Activated CD8-positive, alpha-beta memory T cell treated with anti-CD3 and anti-CD28 coated beads for 4 hours (primary cell): Measurements from ENCODE around the gene TLE6.
"Not testable (repeated sequence)": the region's sequence is repeated elsewhere in the genome, so short reads cannot be mapped to it uniquely, and the experiment has no call there.

Experiments
- DNase-seq, 2 donors: peaks; one replicate each; pipeline ENCODE4 v3.0.0-alpha.2; 2020; ENCODE audit warnings: low read depth in 2 of 2

TLE6 gene

DNA sequence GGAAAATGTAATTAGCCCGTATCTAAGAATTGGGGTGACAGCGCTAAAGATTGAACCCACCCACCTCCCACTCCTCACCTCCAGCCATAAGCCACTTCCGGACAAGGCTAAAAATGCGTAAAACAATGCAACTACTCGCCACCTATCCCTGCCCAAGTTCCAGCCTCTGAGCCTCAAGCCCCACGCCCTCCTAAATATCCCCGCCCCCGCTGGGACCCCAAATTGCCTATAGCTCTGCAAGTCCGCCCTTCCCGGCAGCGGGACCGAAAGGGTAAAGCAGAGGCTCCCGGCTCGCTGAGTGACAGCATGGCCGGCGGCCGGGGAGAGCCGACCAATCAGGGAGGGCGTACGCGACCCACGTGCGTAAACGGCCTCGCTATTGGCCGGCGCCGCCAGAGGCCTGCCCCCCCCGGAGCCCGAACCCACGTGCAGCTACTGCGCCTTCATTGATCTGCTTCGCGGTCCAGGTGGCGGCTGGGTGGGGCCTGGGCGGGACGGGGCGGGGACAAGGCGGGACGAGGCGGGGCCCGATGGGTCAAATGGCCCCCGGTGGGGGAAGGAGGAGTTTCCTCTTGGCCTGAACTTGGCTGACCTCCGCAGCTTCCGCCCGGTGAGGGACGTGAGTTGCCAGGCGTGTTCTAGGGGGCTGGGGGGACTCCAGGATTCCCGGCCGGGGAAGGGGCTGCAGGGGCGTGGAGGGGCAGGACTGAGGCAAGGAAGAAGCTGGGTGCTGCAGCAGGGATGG, at the start of gene TLE6:
Gene TLE6 (plus strand): TSS at position 564 of the 745 bp plus-strand sequence. CDS start 670 bp downstream, outside the sequence.
- peak; percentile 82 to 89 for DNase-seq

DNA sequence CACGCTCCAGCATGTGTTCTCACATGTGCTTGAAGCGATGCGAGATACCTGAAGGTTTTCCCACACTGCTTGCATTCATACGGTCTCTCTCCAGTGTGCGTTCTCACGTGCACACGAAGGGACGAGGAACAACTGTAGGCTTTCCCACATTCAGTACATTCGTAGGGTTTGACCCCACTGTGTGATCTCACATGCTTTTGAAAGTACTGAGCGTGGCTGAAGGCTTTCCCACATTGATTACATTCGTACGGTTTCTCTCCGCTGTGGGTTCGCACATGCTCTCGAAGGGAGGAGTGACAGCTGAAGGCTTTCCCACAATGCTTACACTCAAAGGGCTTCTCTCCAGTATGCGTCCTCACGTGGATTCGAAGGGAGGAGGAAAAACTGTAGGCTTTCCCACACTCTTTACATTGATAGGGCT, 43.9 kb upstream of the TLE6 start:
- no peak for DNase-seq

DNA sequence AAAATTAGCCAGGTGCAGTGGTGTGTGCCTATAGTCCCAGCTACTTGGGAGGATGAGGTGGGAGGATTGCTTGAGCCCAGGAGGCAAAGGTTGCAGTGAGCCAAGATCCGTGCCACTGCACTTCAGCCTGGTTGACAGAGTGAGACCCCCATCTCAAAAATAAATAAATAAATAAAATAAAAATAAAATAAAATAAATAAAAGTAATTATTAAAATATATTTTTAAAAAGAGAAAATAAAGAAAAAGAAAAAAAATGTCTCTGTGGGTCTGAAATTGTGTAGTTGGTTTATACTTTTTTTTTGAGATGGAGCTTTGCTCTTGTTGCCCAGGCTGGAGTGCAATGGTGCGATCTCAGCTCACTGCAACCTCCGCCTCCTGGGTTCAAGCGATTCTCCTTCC, 41.5 kb upstream of the TLE6 start:
- DNase-seq = not testable (repeated sequence)

DNA sequence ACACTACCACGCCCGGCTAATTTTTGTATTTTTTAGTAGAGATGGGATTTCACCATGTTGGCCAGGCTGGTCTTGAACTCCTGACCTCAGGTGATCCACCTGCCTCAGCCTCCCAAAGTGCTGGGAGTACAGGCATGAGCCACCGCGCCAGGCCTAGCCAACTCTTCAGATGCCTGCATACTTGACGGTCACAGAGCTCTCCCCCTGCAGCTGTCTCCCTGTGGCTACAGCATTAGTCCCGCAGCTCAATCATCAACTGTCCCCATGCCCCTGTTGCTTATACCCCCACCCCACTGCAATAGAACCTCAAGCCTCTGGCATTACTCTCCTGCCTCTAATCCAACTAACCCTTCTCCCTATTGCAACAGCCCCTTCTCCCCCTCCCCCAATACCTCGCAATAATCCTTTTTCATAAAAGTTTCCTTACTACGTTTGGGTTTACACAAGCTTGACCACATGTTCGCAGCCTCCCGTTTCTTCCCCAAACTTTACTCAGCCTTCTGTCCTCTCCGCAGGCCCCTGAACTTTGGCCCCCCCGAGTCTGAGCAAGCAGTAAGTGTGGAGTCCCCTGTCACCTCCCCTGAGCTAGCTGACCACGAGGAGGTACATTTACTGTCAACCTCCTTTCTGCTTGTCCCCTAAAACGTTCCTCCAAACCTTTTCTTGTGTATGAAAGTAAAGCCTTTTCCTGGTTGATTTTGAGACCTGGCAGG, 34.3 kb upstream of the TLE6 start:
- no peak for DNase-seq

DNA sequence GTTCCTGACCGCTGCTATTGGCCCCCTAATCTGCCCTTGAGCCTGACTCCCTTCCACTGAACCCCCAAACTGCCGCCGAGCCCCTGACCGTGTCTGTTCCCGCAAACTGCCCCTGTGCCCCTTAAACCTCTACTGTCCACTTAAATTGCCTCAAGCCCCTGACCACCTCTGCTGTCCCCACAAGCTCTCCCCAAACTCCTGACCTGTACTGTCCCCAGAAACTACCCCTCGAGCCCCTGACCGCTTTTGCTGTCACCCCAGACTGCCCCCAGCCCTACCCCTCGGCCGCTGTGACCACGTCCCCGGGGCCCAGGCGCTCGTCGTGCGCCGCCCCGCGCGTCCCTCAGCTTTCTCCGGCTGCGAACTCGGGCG, 33.0 kb upstream of the TLE6 start:
- DNase-seq = no peak

DNA sequence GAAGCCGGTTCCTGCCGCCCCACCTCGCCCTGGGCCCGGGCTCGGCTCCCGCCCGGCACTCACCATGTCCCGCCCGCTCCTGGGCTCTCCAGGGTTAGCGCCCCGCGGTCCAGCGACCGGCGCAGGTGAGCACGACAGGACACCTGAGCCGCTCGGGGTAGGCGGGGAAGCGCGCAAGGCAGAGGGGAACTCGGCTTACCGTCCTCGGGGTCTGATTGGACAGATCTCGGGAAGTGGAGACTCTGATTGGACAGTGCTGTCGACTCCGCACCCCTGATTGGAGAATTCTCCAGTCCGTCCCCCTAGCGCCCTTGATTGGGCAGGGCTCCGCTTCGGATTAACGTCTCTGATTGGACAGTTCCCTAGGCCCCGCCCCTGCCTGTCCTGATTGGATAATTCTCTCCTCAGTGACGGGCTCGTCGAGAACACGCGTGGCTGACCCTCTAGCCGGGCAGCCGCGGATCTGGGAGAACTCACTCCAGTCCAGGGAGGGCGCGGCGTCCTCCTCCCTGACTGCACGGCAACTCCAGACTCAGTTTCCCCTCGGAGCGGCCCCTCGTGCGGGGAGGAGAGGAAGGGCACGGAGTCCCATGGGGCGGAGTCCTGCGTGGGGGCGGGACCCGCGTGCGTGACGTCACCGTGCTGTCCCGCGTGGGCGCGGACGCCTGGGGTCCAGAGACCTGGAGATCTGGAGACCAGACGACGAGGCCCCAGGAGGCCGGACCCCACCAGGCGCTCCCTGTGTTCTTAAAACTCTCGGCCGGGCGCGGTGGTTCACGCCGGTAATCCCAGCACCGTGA, 32.4 kb upstream of the TLE6 start, which contains the start of gene ZNF77:
Gene ZNF77 (minus strand): TSS at position 197 of the 800 bp plus-strand sequence. CDS start 131 bp downstream, at position 66.
- peak; percentile 97 to 99 for DNase-seq

DNA sequence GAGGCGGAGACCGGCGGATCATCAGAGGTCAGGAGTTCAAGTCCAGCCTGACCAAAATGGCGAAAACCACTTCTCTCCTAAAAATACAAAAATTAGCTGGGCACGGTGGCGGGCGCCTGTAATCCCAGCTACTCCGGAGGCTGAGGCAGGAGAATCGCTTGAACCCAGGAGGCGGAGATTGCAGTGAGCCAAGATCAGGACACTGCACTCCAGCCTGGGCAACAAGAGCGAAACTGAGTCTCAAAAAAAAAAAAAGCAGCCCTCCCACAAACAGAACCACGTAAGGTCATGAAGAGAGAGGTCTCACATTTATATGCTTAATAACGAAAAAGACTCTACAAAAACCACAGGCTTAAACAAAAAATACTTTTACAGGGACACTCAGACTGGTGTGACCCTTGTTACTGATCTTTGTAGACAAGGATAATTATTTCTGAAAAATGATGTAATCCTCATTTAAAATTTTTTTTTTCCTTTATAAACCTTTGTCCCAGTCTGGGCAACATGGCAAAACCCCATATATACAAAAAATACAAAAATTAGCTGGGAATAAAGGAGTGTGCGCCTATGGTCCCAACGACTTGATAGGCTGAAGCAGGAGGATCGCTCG, 31.7 kb upstream of the TLE6 start:
- no peak for DNase-seq

DNA sequence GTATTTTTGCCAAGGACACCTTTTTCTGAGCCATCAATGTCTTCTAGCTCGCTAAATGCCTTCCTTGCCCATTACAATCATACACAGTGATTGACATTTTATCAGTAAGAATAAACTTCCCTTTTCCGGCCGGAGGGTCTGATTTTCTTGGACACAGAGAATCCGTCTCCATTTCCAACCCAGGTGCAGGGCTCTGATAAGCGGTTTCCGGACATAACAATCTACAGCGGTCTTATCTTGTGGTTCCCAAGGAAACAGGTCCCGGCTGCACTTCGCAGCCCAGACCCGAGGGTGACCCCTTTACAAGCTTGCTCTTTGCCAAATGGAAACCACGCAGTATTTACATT, 27.5 kb upstream of the TLE6 start:
- DNase-seq = no peak

DNA sequence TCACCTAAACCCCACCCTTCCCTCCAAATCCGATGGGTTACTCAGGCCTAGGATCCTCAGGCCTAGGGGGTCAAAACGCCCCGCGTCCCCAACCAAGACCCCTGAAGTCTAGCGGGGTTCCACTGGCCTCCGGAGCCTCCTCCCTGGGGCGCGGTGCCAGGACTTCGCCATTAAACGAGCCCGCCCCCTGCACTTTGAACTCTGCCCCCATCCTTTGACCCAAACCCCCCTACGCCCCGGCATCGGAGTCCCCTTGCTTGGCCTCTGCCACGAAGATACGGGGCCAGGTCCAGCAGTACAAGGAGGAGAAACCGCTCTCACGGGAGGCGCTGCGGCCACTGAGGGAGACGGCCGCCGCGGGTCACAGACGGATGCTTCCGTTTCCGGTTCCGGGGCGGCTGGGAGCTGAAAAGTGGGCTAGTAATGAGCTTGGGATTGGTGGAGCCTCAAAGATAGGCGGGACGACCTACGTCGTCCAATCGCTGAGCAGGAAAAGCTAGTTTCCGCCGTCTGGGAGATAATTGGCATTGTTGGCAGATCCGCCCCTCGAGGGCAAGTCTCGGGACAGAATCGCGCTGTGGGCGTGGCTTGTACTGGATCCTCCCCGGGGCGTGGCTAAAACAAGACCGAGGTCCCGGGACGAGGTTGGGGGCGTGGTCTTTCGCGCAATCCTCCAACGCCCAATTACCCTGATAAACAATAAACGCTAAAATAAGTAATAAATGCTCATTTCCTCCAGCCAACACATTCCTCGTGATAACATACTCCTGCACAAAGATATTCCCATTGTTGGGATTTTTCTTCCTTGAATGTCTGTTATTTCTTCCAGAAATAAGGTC, 26.9 kb upstream of the TLE6 start:
- DNase-seq = peak; percentile 100

DNA sequence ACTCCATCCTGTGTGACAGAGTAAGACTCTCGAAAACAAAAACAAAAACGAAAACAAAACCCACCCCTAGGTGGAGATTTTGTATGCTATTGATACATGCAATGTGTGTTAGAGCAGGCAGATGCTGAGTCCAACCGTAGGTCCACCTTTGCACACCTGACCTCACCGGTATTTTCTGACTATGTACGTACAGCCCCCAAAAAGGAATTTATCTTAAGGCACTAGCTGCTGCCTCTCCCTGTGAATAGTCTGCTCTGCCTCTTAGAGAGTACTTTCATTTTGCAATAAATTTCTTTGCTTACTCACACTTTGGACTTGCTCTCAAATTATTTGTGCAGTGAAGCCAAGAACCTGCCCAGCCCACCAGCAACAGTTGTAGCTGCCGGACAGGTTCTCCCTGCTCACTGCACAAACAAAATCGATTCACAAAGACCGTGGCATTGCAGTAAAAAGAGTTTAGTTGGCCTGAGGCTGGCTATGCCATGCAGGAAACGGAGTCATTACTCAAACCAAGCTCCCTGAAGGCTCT, 24.3 kb upstream of the TLE6 start:
- DNase-seq = no peak

DNA sequence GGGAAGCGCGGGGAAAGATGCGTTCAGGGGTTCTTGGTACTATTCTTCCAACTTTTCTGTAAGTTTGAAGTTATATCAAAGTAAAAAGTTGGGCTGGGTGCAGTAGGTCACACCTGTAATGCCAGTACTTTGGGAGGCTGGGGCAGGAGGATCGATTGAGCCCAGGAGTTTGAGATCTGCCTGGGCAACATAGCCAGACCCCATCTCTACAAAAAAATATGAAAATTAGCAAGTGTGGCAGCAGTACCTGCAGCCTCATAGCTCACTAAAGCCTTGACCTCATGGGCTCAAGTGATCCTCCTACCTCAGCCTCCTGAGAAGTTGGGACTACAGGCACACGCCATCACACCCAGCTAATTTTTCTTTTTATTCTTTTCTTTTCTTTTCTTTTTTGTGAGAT, 20.2 kb upstream of the TLE6 start:
- no peak for DNase-seq

DNA sequence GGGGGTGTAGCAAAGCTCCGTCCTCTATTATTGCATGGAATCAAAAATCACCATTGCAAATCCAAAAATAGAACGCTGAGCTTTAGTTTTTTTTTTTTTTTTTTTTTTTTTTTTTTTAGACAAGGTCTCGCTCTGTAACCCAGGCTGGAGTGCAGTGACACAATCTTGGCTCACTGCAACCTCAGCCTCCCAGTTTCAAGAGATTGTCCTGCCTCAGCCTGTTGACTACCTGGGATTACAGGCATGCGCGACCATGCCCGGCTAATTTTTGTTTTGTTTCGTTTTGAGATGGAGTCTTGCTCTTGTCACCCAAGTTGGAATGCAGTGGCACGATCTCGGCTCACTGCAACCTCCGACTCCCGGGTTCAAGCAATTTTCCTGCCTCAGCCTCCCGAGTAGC, 17.2 kb upstream of the TLE6 start:
- no peak for DNase-seq

DNA sequence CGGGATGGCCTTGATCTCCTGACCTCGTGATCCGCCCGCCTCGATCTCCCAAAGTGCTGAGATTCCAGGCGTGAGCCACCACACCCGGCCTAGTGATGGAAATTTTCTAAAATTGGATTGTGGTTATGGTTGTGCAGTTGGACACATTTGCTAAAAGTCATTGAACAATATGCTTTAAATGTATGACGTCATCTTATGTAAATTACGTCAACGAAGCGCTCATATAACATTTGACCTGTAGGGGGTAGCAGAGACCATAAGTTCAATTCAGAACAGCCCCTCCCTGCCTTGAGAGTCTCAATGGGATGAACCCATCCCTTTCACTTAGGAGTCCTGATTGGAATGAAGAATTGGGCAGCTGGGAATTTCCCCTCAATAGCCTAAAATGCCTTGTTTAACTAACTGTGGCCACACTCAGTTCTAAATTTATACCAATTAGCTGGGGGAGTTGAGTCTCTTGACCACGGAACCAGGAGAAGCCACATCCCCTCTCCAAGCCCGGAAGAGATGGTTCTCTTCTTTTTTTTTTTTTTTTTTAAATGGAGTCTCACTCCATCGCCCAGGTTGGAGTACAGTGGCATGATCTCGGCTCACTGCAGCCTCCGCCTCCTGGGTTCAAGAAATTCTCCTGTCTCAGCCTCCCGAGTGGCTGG, 15.2 kb upstream of the TLE6 start:
- peak in 1 of 2 donors; percentile 11 for DNase-seq

DNA sequence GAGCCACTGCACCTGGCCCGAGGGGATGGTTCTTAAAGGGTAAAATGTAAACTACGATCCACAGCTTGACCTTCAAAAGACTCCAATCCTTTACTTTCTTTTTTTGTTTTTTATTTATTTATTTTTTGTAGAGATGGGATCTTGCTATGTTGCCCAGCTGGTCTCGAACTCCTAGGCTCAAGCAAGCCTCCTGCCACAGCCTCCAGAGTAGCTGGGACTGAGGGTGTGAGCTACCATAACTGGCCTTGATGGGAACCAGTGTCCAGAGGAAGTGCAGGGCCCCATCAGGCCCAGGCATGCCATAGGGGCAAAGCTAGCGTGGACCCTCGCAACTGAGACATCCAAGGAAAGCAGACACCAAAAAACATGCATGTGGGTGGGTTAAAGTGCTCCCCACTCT, 14.2 kb upstream of the TLE6 start:
- DNase-seq = no peak

DNA sequence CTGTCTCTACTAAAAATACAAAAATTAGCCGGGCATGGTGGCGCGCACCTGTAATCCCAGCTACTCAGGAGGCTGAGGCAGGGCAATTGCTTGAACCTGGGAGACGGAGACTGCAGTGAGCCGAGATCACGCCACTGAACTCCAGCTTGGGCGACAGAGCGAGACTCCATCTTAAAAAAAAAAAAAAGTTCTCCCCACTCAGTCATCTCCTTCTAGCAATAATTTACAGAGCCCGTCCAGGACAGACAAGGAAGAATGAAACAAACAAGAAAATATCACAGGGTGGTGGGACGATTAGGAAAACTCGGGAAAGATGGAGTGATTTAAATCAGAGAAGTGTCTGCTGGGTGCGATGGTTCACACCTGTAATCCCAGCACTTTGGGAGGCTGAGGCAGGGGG, 13.7 kb upstream of the TLE6 start:
- DNase-seq = not testable (repeated sequence)

DNA sequence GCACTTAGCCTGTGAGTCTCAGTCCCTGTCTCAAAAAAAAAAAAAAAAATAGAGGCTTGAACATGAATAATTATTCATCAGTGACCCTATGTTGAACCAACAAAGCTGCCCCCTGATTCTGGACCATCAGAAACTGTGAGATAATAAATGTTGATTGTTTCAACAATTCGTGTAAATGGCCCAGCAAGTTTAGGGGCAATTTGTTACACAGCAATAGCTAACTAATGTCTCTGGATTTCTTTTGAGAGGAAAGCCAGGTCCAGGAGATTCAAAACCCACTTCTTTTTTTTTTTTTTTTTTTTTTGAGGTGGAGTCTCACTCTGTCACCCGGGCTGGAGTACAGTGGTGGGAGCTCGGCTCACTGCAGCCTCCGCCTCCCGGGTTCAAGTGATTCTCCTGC, 12.5 kb upstream of the TLE6 start:
- DNase-seq = no peak

DNA sequence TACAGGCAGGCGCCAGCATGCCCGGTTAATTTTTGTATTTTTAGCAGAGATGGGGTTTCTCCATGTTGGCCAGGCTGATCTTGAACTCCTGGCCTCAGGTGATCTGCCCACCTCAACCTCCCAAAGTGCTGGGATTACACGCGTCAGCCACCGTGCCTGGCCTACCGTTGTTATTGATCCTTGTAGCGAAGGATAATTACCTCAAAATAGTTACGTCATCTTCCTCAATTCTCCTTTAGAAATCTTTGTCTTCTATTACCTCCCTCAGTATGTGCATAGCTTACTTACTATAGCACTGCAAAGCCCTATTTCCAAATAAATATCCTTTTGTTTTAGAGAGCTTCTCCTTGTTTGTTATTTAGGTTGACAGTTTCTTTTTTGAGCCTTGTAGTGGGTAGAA, 9.4 kb upstream of the TLE6 start:
- no peak for DNase-seq

DNA sequence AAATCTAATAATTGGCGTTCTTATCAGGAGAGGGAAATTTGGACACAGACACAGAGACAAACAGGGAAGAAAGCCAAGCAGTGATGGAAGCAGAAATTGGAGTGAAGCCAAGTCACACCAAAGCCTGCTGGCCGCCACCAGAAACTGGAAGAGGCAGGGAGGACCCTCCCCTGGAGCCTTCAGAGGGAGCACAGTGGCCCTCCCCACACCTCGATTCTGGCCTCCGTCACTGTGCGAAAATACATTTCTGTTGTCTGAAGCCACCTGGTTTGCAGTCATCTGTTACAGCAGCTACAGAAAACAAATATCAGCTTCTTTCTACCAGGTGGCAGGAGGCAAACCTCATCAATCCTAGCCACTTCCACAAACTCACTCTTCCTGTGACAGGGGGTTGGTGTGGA, 8.3 kb upstream of the TLE6 start:
- no peak for DNase-seq

DNA sequence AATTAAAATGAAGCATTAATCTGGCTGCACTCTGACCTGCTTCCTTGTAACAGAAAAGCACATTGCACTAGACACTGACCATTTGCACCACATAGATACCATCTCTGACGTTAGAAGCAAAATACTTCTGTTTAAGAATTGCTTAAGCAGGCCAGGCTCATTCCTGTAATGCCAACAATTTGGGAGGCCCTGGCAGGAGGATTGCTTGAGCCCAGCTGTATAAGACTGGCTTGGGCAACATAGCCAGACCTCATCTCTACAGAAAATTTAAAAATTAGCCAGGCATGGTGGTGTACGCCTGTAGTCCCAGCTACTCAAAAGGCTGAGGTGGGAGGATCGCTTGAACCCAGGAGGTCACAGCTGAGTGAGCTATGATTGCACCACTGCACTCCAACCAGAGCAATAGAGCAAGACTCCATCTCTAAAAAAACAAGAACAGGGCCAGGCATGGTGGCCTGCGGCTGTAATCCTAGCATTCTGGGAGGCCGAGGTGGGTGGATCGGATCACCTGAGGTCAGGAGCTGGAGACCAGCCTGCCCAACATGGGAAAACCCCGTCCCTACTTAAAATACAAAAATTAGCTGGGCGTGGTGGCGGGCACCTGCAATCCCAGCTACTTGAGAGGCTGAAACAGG, 7.0 kb upstream of the TLE6 start:
- no peak for DNase-seq

DNA sequence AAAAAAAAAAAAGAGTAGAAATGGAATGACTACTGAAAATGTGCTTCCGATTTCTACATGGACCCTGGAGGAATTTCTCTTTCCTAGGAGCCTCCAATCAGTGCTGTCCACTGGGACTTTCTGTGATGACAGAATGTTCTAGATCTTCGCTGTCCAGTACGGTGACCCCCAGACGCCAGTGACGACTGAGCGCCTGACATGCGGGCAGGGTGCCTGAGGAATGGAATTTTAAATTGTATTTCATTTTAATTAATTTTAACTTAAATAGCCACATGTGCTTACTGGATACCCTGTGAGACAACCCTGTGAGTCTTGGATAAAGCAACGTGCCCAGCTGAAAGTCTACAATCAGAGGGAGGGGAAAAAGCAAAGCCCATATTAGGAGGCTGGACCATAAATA, 4.1 kb upstream of the TLE6 start:
- no peak for DNase-seq
